Measurements from ENCODE around the gene MDFIC. TPM values are rescaled to one million over a fixed set of nuclear protein-coding genes. Genes with fewer than 3 reads are reported as not detected.

Gene MDFIC
- total and polyA plus RNA-seq, 12 donors: 7.6 to 55.7 (median 33.6) TPM

DNA sequence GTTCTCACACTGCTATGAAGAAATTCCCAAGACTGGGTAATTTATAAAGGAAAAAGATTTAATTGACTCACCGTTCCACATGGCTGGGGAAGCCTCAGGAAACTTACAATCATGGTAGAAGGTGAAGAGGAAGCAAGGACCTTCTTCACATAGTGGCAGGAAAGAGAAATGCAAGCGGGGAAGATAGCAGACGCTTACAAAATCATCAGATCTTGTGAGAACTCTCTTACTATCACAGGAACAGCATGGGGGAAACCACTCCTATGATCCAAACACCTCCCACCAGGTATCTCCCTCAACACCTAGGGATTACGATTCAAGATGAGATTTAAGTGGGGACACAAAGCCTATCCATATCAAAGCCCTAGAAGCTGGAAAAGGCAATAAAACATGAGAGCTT lies 130.8 kb downstream of the MDFIC start:
- Histone ChIP-seq H3K4me1 (peaks cover 0 to 3% (median 0%) of the 10 kb centered on the region in 9 donors), H3K9me3 (no peaks in the 10 kb centered on the region), H3K4me3 (no peak overlapping the region), H3K27ac (no peak overlapping the region), H3K27me3 (no peaks in the 10 kb centered on the region), H3K36me3 (no peaks in the 10 kb centered on the region)
- ATAC-seq: no peak
- 86 to 92% methylated on average over 4 of the region's 4 CpGs for WGBS, 2 donors
- TF ChIP-seq, protein P1, sequence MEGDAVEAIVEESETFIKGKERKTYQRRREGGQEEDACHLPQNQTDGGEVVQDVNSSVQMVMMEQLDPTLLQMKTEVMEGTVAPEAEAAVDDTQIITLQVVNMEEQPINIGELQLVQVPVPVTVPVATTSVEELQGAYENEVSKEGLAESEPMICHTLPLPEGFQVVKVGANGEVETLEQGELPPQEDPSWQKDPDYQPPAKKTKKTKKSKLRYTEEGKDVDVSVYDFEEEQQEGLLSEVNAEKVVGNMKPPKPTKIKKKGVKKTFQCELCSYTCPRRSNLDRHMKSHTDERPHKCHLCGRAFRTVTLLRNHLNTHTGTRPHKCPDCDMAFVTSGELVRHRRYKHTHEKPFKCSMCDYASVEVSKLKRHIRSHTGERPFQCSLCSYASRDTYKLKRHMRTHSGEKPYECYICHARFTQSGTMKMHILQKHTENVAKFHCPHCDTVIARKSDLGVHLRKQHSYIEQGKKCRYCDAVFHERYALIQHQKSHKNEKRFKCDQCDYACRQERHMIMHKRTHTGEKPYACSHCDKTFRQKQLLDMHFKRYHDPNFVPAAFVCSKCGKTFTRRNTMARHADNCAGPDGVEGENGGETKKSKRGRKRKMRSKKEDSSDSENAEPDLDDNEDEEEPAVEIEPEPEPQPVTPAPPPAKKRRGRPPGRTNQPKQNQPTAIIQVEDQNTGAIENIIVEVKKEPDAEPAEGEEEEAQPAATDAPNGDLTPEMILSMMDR (IDR thresholded peaks at IDR 0.05): no peak
- no peak for DNase-seq
- intact Hi-C loops (cut with DNase I): no loop called here

DNA sequence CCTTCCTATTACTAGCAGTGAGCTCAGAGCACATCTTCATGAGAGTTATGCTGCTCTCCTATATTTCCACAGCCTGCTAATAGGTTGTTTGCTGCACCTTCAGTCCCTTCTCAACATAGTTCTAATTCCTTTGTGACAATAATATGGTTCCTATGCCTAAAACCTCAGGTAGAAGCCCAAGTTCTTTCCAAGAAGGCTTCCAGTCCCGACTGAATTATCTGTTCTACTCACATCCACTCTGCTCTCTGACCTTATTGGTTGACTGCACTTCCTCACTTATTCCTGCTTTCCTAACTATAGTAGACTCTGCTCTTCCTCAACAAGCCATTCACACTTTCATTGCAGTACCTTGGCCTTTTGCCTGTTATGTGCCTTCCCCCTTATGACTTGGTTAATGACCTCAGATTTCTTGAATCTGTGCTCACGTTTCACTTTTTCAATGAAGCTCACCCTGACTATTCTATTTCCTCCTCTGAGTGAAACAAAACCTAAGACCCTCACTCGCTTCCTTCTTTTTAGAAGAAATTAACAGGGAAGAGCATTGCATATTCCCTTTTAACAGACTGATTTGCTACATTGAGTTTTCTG lies 132.7 kb downstream of the MDFIC start:
- Histone ChIP-seq H3K4me1 (peaks cover 0 to 7% (median 0%) of the 10 kb centered on the region in 9 donors), H3K9me3 (no peaks in the 10 kb centered on the region), H3K4me3 (no peak overlapping the region), H3K27me3 (no peaks in the 10 kb centered on the region), H3K27ac (no peak overlapping the region), H3K36me3 (no peaks in the 10 kb centered on the region)
- intact Hi-C loops (cut with DNase I): no loop called here
- TF ChIP-seq, protein P1 (IDR thresholded peaks at IDR 0.05): no peak
- no peak for DNase-seq
- 49 to 53% methylated on average over 3 of the region's 3 CpGs for WGBS, 2 donors
- ATAC-seq: peak in 2 of 8 donors; percentile 33 to 58

DNA sequence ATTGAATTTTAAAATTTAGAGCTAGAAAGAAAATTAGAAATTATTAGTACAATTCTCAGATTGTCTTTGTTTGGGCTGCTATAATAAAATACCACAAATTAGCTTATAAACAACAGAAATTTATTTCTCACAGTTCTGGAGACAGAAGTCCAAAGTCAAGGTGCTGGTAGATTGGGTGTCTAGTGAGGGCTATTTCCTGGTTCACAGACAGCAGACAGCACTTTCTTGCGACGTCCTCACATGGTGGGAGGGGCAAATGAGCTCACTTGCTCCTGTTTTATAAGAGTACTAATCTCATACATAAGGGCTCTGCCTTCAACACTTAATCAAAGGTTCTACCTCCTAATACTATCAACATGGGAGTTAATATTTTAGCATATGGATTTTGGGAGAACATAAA lies 134.1 kb downstream of the MDFIC start:
- Histone ChIP-seq H3K4me1 (peaks cover 0 to 7% (median 0%) of the 10 kb centered on the region in 9 donors), H3K36me3 (no peaks in the 10 kb centered on the region), H3K27me3 (no peaks in the 10 kb centered on the region), H3K27ac (no peak overlapping the region), H3K4me3 (no peak overlapping the region), H3K9me3 (no peaks in the 10 kb centered on the region)
- DNase-seq (no peak), ATAC-seq (no peak)
- 53 to 58% methylated on average over 2 of the region's 2 CpGs for WGBS, 2 donors
- TF ChIP-seq, protein P1 (IDR thresholded peaks at IDR 0.05): no peak
- intact Hi-C loops (cut with DNase I): no loop called here

DNA sequence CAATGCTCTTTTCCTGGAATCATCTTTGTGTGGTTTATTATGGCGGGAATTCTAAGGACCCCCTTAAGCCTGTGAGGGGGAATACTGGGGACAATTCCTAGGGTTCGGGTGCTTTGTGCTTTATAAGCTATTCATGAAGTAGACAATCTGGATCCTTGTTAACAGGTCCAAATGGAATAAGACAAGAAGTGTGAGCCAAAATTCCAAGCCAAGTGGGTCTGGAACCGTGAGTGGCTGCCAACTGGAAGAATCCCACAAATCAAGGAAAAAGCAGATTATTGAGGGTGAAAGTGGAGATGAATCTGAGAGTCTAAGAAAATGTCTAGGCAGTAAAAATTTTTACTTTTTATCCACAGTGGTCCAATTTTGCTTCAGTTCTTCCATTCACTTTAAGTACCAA lies 136.8 kb downstream of the MDFIC start:
- intact Hi-C loops (cut with DNase I): no loop called here
- H3K4me3 ChIP-seq: no peak overlapping the region
- no peaks in the 10 kb centered on the region for H3K9me3 ChIP-seq
- H3K4me1 ChIP-seq: peaks cover 0 to 7% (median 0%) of the 10 kb centered on the region in 9 donors
- no peaks in the 10 kb centered on the region for H3K27me3 ChIP-seq
- no peak overlapping the region for H3K27ac ChIP-seq
- DNase-seq (no peak), ATAC-seq (no peak)
- WGBS, 2 donors: 59 to 64% methylated on average over 3 of the region's 3 CpGs
- no peaks in the 10 kb centered on the region for H3K36me3 ChIP-seq
- TF ChIP-seq, protein P1 (IDR thresholded peaks at IDR 0.05): no peak
